GM18526 (cell line): ENCODE data around the gene SPAAR.

Experiments
- POLR2A ChIP-seq: IDR thresholded peaks from 3 replicates; pipeline ENCODE4 v1.6.1; 2011; ENCODE audit not compliant: insufficient read length; ENCODE audit errors: extremely low read depth

Gene SPAAR, protein sequence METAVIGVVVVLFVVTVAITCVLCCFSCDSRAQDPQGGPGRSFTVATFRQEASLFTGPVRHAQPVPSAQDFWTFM

DNA sequence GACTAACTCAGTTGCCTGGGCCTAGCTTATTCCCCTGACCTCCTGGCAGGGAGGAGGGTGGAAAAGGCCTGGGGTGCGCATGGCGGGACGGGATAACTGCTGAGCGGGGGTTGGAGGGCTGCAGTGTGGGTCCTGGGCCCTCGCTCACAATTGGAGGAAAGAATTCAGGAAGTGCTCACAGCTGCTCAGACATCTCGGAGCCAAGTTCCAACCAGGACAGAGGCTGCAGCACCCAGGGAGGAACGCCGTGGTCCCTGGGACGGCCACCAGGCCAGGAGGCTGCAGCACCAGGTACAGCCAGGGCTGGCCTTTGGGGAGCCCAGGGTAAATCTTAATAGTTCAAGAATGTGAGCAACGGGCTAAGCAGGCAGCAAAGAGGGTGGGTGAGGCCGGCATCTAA lies at the start of gene SPAAR:
TSS of gene SPAAR (plus strand) at position 217 of the 400 bp plus-strand sequence. CDS start 974 bp downstream, outside the sequence.
- no peak for TF ChIP-seq POLR2A

DNA sequence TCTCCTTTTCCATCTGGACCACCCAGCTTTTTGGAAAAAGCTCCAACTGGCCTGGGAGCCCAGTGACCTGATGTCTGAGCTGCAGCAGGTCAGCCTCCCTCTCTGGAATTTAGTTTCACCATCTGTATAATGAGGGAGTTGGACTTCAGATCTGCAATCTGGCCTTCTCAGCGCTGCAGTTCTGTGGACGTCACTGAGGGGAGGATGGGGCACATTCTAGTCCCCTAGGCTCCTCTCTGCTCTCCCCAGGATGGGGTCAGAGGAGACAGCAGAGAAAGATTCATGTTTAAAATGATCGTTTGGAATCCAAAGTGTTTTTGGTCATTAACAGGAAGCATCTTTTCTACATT lies 49.3 kb upstream of the SPAAR start:
- TF ChIP-seq POLR2A, result no peak

DNA sequence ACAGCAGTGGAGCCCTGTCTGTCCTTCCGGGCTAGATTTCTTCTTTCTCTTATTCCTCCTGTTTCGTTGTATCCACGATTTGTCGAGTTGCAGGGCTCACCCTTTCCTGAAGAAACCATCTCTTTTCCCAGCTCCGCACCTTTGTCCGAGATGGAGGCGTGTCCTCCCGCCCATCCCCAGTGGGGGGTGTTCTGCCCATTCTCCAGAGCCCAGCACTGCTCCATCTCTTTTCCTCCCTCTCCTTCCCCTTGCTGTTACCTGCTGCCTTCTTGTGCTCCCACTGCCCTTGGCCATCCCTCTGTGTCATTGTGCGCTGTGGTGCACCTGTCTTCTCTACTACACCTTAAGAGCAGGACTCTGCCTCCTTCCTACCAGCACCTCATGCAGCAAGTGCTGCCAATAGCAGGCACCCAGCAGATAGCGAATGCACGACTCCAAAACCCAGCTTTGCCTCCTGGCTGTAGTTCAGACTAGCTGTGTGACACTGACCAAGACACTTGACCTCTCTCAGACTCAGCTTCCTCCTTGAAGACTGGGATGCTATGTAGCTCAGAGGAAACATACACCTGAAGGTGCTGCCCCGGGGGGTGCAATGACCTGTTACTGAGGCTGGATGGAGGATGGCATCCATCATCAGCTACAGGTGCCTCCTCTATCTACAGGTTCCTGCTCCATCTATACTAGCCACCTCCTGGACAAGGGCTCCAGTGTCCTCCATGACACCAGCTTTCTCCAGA lies 48.0 kb upstream of the SPAAR start:
- no peak for TF ChIP-seq POLR2A

DNA sequence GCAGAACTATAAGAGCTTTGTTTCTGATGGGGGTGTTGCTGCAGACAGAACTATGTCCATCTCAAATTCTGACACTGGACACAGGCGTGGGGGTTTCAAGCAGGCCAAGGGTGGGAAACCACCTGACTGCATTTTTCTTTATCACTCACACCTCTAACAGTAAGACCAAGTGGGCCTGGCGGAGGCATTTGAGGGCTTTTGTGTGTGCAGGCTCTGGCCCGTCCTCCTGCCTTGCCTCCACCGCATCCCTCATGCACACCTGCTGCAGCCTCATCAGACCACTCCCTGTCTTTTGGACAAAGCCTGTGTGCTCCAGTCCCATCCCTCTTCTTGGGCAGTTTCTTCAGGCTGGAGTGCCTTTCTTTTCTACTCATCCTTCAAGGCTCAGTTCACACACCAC lies 47.0 kb upstream of the SPAAR start:
- no peak for TF ChIP-seq POLR2A

DNA sequence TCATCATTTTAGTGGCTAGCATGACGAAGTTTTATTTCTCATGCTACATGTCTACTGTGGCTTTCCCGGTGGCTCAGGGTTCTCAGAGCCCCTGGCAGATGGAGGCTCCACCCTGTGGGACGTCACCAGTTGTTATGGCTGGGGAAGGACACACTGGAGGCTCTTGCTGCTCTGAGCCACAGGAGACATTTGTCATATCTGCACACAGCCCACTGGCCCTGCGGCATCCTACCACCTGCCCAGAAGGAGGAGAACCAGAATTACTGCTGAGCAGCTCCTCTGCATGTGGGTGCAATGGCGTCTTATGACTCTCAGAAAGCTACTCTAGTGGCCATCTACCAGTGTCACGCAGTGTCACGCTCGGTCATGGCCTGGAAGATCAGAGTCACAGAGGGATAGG lies 45.7 kb upstream of the SPAAR start:
- no peak for TF ChIP-seq POLR2A

DNA sequence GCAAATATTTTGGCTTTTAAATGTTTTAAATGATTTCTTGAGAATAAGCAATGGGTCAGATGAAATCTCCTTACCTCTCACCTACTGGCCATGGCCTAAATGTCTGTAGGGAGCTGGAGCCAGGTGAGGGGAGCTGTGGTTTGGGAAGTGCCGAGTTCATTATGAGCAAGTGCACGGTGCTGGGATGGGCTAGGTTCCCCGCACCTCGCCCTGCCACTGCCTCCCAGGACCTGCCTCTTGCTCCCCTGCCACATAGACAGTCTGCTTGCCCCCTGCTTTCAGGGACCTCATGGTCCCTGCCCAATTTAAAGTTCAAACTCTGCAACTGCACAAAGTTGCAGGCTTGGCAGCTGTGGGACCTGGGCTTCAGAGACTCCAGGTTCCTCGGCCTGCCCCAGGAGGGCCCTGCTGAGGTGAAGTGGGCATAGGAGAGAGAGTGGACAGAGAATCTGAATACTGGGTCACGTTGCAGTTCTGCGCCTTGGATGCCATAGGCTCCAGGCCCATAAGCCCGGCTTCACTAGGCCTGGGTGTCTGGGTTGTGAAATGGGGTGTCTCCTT lies 44.5 kb upstream of the SPAAR start:
- TF ChIP-seq POLR2A, result no peak

DNA sequence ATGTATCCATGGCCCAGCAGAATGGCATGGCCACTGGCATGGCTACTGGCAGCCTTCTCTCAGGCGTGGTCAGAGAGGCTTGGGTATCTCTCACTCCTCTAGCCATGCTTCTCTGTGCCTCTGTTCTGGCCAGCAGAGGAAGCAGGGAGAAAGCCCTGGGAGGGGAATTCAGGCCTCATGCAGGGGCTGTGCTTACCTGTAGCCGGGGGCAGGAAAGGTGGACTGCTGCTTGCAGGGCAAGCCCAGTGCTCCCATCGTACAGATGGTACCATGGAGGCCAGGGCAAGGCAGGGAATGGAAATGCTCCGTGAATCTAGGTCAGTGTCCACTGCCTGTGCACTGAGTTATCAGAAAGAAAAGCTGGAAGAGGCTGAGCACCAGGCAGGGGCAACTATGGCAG lies 41.8 kb upstream of the SPAAR start:
- no peak for TF ChIP-seq POLR2A

DNA sequence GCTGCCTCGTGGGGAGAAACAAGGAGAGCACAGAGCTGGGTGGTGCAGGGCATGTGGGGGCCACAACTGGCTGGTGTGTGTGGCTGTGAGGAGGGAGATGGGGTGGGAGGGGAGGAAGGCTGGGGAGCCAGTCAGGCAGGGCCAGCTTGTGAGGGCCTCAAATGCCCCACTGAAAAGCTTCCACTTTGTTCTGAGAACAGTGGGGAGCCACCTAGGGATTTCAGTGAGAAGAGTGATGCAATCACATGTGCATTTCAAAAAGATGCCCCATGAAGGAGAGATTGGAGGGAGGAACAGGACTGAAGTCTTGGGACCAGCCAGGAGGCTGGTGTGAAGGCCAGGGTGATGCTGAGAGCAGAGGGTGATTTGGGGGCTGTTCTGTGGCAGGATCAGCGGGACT lies 40.4 kb upstream of the SPAAR start:
- no peak for TF ChIP-seq POLR2A

DNA sequence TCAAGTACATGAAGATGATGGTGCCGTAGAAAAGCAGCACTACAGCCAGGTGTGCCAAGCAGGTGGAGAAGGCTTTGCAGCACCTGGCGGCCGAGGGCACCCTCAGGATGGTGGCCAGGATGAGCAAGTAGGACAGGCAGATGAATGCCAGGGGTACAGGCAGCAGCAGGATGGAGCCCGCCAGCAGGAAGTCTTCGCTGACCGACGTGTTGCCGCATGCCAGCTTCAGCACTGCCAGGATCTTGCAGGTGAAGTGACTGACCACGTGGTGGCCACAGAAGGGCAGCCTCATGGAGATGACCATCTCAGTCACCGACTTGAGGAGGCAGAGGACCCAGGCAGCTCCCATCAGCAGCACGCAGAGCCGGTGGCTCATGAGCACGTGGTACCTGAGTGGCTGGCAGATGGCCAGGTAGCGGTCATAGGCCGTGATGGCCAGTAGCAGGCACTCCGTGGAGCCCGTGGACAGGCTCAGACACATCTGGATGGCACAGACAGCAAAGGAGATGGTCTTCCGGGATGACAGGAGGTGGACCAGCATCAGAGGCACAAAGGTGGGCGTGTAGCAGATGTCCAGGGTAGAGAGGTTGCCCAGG lies 39.6 kb upstream of the SPAAR start:
- no peak for TF ChIP-seq POLR2A

DNA sequence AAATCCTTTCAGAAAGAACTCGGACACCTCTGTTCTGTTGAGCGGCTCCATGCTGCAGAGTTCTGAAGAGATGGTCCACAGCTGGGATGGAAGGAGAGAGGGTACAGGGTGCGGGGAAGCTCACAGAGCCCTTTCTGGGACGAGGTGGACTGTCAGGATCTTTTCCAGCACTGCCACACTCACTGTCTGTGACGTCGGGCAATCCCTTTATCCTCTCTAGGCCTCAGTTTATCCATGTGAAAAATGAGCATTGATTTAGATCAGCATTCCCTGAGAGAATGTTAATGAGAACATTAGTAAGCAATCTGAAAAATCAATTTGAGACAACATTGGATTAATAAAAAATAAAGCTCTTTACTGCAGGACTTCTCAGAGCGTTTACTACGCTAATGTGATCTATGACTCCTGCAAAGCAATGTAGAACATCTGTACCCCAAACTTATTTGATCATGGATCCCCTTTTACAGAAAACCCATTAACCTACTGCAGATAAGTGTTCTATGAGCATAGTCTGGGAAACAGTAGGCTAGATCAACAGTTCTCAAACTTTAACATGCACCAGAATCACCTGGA lies 38.9 kb upstream of the SPAAR start, which contains the start of gene OR13J1:
TSS of gene OR13J1 (minus strand) at position 51 of the 573 bp plus-strand sequence. CDS start at position 51, 0 bp downstream.
- no peak for TF ChIP-seq POLR2A

DNA sequence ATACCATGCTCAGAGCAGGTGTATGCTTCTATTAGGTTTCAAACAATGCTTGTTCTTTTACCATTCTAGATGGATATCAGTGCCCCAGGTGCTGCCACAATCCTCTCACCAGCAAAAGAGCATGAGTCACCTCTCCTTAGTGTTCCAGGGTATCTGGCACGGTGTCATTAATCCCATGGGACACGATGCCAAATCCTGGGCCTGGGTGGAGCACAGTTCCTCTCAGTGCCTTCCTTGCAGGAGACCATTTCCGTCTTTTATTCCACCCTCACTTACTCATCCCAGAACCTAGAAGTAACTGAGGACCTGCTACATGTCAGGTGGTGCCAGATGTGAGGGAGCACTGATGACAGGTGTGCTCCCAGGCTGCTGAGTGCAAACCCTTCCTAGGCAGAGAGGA lies 37.7 kb upstream of the SPAAR start:
- no peak for TF ChIP-seq POLR2A

DNA sequence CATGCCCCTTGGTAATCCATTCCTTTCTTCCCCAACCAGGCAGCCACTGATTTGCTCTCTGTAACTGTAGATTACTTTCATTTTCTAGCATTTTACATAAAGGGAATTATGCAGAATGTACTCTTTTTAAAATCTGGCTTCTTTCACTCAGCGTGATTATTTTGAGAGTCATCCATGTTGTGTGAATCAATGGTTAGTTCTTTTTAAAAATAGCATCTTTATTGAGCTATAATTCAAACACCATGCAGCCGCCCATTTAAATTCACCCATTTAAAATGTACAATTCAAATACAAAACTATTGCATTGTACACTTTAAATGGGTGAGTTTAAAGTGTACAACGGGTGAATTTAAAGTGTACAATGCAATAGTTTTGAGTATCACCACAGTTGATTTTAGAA lies 36.8 kb upstream of the SPAAR start:
- TF ChIP-seq POLR2A, result no peak

DNA sequence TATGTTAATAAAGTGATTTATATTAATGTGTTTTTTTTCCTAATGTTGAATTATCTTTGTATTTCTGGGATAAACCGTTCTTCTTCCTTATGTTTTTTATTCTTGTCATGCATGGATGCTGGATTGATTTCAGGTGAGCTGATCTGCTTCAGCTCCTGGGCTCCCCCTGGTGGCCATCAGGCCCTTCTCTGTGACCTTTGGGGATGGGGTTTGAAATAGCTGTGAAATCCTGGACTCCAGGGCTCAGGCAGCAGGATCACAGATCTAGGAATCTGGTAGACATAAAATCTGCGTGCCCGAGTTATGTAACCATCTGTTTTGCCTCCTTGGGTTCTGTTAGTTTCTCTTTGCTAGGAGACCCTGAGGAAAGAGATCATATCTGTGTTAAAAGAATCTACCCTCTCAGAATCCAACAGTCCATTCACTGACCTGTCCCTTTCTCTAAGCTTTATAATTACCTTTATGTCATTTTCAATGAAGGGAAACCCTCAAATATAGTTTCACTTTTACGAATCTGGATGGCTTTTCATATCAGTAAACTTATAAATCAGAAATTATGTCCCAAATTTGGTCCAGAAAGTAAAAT lies 26.9 kb upstream of the SPAAR start:
- no peak for TF ChIP-seq POLR2A

DNA sequence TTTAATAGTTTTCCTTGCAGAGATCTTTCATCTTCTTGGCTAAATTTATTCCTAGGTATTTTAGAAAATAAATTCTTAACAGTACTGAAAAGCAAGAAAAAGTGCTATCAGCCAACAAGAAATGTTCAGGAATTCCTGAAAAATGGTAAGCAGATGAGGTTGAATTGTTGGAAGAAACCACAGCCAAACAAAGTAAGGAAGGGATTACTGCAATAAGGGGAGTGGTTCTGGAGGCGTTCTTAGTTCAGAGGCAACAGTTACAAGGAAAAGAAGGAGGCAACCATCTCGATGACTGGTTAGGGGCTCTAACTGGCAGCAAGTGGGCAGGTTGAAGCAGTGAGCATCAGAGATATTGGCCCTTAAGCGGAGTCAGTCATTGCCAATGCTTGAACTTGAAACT lies 26.3 kb upstream of the SPAAR start:
- no peak for TF ChIP-seq POLR2A

DNA sequence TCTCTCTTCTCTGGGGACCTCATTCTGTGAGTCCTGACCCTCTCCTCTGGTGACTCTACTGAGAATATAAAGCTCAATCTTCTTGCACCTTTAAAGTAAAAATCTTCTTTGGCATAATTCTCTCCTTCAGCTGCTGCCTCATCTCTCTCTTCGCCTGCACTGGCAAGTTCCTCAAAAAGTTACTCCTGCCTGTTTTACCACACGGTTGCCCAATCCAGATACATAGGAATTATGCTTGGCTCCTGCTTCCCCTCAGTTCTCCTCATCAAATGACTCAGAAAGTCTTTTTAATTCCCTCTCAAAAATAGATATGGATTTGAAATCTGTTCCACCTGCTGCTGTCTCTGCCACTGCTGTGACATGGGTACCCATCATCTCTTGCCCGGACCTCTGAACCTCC lies 17.6 kb upstream of the SPAAR start:
- TF ChIP-seq POLR2A, result no peak

DNA sequence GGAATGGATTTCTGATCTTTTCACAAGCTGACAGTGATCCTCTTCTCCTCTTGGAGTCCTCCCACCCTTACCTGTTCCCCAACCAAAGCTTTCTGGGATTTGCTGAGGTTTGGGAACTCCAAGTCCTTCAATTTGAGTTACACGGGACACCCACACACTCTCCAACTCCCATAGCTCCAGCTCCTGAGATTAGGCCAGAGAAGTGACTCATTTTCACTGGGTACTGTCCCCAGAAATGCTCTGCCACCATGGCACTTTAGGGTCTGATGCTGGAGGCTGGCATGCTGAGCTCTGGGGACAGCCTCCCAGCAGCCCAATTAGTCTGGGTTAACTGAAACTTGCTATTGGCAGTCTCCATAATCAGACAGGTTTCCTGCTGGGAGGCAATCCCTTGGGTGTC lies 17.2 kb upstream of the SPAAR start:
- TF ChIP-seq POLR2A, result no peak
